Mesodermal cell (in vitro differentiated cells): ENCODE measurements around the gene FIGN.

Experiments
- H3K27ac ChIP-seq: 2 replicates; pipeline ENCODE4 v1.7.0; 2013; ENCODE audit warnings: mild to moderate bottlenecking, low read depth, low read length, moderate library complexity; ENCODE audit not compliant: severe bottlenecking
- H3K36me3 ChIP-seq: 2 replicates; pipeline ENCODE4 v1.7.1; 2013; ENCODE audit warnings: mild to moderate bottlenecking, low read length, moderate library complexity; ENCODE audit not compliant: control insufficient read depth, insufficient read depth
- H3K4me1 ChIP-seq: one replicate; pipeline ENCODE4 v1.7.1; 2013; ENCODE audit warnings: mild to moderate bottlenecking, low read length; ENCODE audit not compliant: insufficient read depth, control insufficient read depth, poor library complexity, severe bottlenecking
- H3K4me3 ChIP-seq: 2 replicates; pipeline ENCODE4 v1.7.0; 2013; ENCODE audit warnings: low read length, control low read depth, mild to moderate bottlenecking; ENCODE audit not compliant: insufficient read depth, poor library complexity, severe bottlenecking; ENCODE audit errors: extremely low read depth
- H3K9me3 ChIP-seq: 2 replicates; pipeline ENCODE4 v1.7.1; 2013; ENCODE audit warnings: mild to moderate bottlenecking, low read length, moderate library complexity; ENCODE audit not compliant: control insufficient read depth
- WGBS, 2 experiments: methylation state at CpG; one replicate each; pipeline ENCODE4 v1.1.5; 2013; ENCODE audit warnings: missing lambda C conversion rate in 2 of 2; ENCODE audit not compliant: insufficient coverage in 2 of 2; 5-methylcytosine and 5-hydroxymethylcytosine counted together

The FIGN gene

GRCh38 chr2:163767097-163767496, 31.3 kb upstream of the FIGN start:
- Histone ChIP-seq H3K4me3 (no peak overlapping the region), H3K36me3 (no peaks in the 10 kb centered on the region), H3K9me3 (no peaks in the 10 kb centered on the region), H3K27ac (no peak overlapping the region), H3K4me1 (peaks cover 9% of the 10 kb centered on the region)
- 94 to 100% methylated on average over 3 to 4 of the region's 4 CpGs for WGBS, 2 experiments

DNA sequence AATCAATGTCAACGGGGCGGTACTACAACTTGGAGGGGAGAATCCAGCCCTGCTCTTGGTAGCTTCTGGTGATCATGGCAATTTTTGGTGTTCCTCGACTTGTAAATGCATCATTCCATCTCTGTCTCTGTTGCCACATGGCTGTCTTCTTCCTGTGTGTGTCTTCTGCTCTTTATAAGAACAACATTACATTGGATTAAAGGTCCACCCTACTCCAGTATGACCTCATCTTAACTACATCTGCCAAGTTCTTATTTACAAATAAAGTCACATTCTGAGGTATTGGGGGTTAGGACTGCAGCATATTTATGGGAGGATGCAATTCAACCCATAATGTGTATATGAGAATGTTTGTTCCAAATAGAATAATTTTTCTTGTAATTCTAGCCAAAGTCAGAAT, 28.8 kb upstream of the FIGN start:
- Histone ChIP-seq H3K27ac (no peak overlapping the region), H3K4me1 (no peaks in the 10 kb centered on the region), H3K36me3 (no peaks in the 10 kb centered on the region), H3K9me3 (no peaks in the 10 kb centered on the region), H3K4me3 (no peak overlapping the region)
- 72 to 82% methylated on average over 3 of the region's 3 CpGs for WGBS, 2 experiments

- Histone ChIP-seq H3K27ac (no peak overlapping the region), H3K9me3 (no peaks in the 10 kb centered on the region), H3K4me1 (no peaks in the 10 kb centered on the region), H3K4me3 (no peak overlapping the region), H3K36me3 (no peaks in the 10 kb centered on the region)
- 75% methylated on average over 2 of the region's 2 CpGs; no CpG with 5 or more reads in 1 of the 2 experiments for WGBS, 2 experiments
These were observed 23.2 kb upstream of the FIGN start for GRCh38 chr2:163759013-163759412.

GRCh38 chr2:163757814-163758213, 22.0 kb upstream of the FIGN start:
- no peaks in the 10 kb centered on the region for H3K9me3 ChIP-seq
- no peaks in the 10 kb centered on the region for H3K4me1 ChIP-seq
- no peak overlapping the region for H3K4me3 ChIP-seq
- H3K36me3 ChIP-seq, result no peaks in the 10 kb centered on the region
- WGBS, 2 experiments, result 20% methylated on average over 1 of the region's 1 CpG; no CpG with 5 or more reads in 1 of the 2 experiments
- H3K27ac ChIP-seq, result no peak overlapping the region

DNA sequence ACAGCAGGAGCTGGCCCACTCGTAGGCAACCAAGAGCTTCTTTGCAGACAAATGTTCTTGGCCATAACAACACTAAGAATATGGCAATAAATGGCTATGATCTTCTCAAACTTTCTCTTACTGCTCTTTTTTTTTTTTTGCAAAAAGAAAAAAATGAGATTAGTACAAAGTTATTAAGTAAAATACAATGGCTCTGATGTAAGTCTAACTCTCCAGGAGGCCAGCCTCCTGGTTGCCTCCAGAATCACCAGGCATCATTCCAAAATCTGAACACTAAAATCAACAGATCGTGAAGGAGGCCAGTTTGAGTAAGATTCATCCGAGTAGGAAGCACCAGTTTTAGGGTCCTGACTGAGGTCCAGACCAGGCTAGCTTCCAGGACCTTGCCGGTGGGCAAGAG, 20.8 kb upstream of the FIGN start:
- Histone ChIP-seq H3K4me1 (no peaks in the 10 kb centered on the region), H3K27ac (no peak overlapping the region), H3K4me3 (no peak overlapping the region), H3K9me3 (no peaks in the 10 kb centered on the region), H3K36me3 (no peaks in the 10 kb centered on the region)
- WGBS, 2 experiments, result 85 to 95% methylated on average over 3 to 4 of the region's 4 CpGs

DNA sequence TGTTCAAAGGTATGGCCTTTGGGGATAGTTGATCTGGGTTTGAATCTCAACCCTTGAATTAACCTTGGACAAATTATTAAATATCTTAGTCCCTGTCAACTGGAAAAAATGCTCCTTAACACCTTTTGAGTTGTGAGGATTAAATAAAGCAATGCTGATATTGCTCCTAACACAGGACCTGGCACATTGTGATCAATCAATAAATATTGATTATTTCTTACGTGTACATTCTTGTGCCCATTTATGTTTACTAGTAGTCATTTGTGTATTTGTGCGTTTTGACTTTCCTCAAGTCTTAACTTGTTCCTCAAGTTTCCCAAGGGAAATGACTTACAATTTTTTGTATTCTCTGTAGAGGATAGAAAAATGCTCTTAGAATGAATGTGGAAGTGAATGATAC, 19.6 kb upstream of the FIGN start:
- no peaks in the 10 kb centered on the region for H3K36me3 ChIP-seq
- no peak overlapping the region for H3K4me3 ChIP-seq
- H3K9me3 ChIP-seq, result no peaks in the 10 kb centered on the region
- no peaks in the 10 kb centered on the region for H3K4me1 ChIP-seq
- no CpG with 5 or more reads among the region's 2 CpGs for WGBS, 2 experiments
- no peak overlapping the region for H3K27ac ChIP-seq

- Histone ChIP-seq H3K4me3 (no peak overlapping the region), H3K4me1 (no peaks in the 10 kb centered on the region), H3K9me3 (no peaks in the 10 kb centered on the region), H3K36me3 (no peaks in the 10 kb centered on the region), H3K27ac (no peak overlapping the region)
- 80% methylated on average over 1 of the region's 2 CpGs; no CpG with 5 or more reads in 1 of the 2 experiments for WGBS, 2 experiments
These were observed 17.9 kb upstream of the FIGN start for GRCh38 chr2:163753726-163754125.

DNA sequence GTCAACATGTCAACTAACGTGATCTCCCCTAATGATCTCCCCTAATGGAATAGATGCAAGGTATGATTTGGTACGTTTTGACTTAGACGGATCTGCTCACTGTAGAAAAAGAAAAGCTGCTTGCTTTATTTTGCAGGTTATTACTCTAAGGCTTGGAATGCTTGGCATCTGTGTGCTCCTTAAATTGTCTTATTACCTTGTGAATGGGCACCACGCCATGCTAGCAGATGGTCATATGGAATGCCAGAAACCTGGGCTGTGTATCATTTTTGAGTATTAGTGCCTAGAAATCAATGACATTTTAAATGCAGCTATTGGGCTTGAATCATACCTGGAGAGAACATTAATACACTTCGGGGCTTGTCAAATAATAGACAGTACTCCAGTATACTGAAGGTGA, 16.5 kb upstream of the FIGN start:
- no peak overlapping the region for H3K4me3 ChIP-seq
- H3K9me3 ChIP-seq, result no peaks in the 10 kb centered on the region
- H3K4me1 ChIP-seq, result no peaks in the 10 kb centered on the region
- no peaks in the 10 kb centered on the region for H3K36me3 ChIP-seq
- WGBS, 2 experiments, result 86 to 91% methylated on average over 3 to 5 of the region's 5 CpGs
- no peak overlapping the region for H3K27ac ChIP-seq

DNA sequence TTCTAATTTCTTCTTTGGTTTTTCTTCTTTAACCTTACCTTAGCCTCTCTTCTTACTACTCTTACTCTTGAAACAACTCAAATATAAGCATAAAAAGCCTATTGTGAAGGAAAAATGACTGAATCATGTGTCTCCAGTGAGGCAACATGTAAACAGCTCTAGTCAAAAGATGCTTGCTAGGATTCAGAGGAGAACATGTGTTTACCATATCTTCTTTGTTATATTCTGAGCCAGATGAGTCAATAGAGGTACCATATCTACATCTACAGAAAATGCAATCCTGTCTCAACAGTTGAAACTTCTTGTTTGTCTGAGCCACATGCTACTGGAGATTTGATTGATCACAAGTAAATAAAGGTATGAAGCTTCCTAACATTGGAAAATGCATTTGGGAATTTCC, 15.9 kb upstream of the FIGN start:
- Histone ChIP-seq H3K4me3 (no peak overlapping the region), H3K27ac (no peak overlapping the region), H3K36me3 (no peaks in the 10 kb centered on the region), H3K4me1 (no peaks in the 10 kb centered on the region), H3K9me3 (no peaks in the 10 kb centered on the region)

DNA sequence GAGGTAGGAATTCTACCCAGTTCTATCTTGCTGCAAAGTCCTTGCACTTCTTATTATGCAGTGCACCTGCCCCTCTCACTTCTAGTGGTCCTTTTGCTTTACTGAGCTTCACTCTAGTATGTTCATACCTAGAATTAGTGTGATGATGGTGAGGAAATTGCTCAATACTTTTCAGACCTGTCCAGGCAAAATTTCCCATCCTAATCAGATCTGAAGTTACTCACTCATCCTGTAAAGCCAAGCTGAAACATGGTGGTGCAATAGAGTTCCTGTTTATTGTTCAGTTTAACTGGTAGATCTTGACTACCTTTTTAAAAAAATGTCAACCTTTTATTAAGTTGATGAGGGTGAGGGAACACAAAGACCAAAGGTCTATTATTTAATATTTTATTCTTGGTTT, 12.6 kb upstream of the FIGN start:
- Histone ChIP-seq H3K4me1 (no peaks in the 10 kb centered on the region), H3K4me3 (no peak overlapping the region), H3K27ac (no peak overlapping the region), H3K36me3 (no peaks in the 10 kb centered on the region), H3K9me3 (no peaks in the 10 kb centered on the region)

- 78 to 100% methylated on average over 1 of the region's 5 CpGs for WGBS, 2 experiments
- H3K27ac ChIP-seq, result no peak overlapping the region
- H3K4me3 ChIP-seq, result no peak overlapping the region
- H3K36me3 ChIP-seq, result no peaks in the 10 kb centered on the region
- no peaks in the 10 kb centered on the region for H3K4me1 ChIP-seq
- no peaks in the 10 kb centered on the region for H3K9me3 ChIP-seq
These were observed 5.6 kb upstream of the FIGN start for GRCh38 chr2:163741435-163741834.

DNA sequence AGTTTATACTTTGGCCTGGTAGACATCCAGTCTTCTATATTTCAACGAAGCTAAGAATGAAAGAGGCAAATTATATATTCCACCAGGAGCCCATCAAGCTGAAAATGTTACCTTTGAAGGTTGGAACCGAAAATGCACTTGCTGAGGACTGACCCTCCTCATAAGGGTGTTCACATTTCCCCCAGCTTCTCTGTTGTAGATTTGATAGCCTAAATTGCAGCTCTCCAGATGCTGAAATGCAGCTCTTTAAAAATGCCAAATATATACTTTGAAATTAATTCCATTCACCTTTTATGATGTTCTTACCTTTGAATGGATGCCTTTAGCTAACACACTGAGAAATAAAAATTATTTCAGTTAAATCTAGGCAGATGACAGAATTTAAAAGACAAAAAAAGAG, 1.8 kb upstream of the FIGN start:
- Histone ChIP-seq H3K36me3 (no peaks in the 10 kb centered on the region), H3K4me3 (no peak overlapping the region), H3K9me3 (no peaks in the 10 kb centered on the region), H3K27ac (no peak overlapping the region), H3K4me1 (peaks cover 16% of the 10 kb centered on the region)
- WGBS, 2 experiments, result 40 to 67% methylated on average over 1 of the region's 2 CpGs
